Measurements from ENCODE around the gene GNE.
"Not testable (repeated sequence)": the region's sequence is repeated elsewhere in the genome, so short reads cannot be mapped to it uniquely, and the experiment has no call there.

The GNE gene

GRCh38 chr9:36208521-36209253, 49.6 kb downstream of the GNE start:
- DNase-seq (ENCODE audit: extremely low read depth in 1 of 2, low read depth in 1 of 2): no peak

GRCh38 chr9:36207546-36208012, 50.7 kb downstream of the GNE start:
- DNase-seq (ENCODE audit: extremely low read depth in 1 of 2, low read depth in 1 of 2): no peak

- DNase-seq (ENCODE audit: extremely low read depth in 1 of 2, low read depth in 1 of 2): no peak
Observed at GRCh38 chr9:36207016-36207415, 51.2 kb downstream of the GNE start.

GRCh38 chr9:36204906-36205547, 53.2 kb downstream of the GNE start:
- DNase-seq (ENCODE audit: extremely low read depth in 1 of 2, low read depth in 1 of 2): no peak

- no peak for DNase-seq (ENCODE audit: extremely low read depth in 1 of 2, low read depth in 1 of 2)
Observed at GRCh38 chr9:36194326-36195000, 63.8 kb downstream of the GNE start.

- no peak for DNase-seq (ENCODE audit: extremely low read depth in 1 of 2, low read depth in 1 of 2)
Observed at GRCh38 chr9:36193023-36193422, 65.2 kb downstream of the GNE start.

GRCh38 chr9:36192196-36192595, 66.1 kb downstream of the GNE start:
- DNase-seq (ENCODE audit: extremely low read depth in 1 of 2, low read depth in 1 of 2): no peak

GRCh38 chr9:36191686-36192085, 66.6 kb downstream of the GNE start:
- DNase-seq (ENCODE audit: extremely low read depth in 1 of 2, low read depth in 1 of 2): no peak

GRCh38 chr9:36191290-36191645, 67.0 kb downstream of the GNE start:
- peak in 1 of 2 donors; percentile 21 for DNase-seq (ENCODE audit: extremely low read depth in 1 of 2, low read depth in 1 of 2)

GRCh38 chr9:36190388-36191289, 67.6 kb downstream of the GNE start, which contains the start of gene CLTA:
Gene CLTA, plus strand, starts transcription at chr9:36190921. Its CDS starts 136 bp downstream, at chr9:36191057.
- peak; percentile 89 to 95 for DNase-seq (ENCODE audit: extremely low read depth in 1 of 2, low read depth in 1 of 2)

GRCh38 chr9:36189976-36190375, 68.3 kb downstream of the GNE start:
- no peak for DNase-seq (ENCODE audit: extremely low read depth in 1 of 2, low read depth in 1 of 2)

GRCh38 chr9:36188212-36188611, 70.0 kb downstream of the GNE start:
- no peak for DNase-seq (ENCODE audit: extremely low read depth in 1 of 2, low read depth in 1 of 2)

- DNase-seq (ENCODE audit: extremely low read depth in 1 of 2, low read depth in 1 of 2): no peak
Observed at GRCh38 chr9:36187414-36187813, 70.8 kb downstream of the GNE start.

- DNase-seq (ENCODE audit: extremely low read depth in 1 of 2, low read depth in 1 of 2): not testable (repeated sequence)
Observed at GRCh38 chr9:36180243-36180642, 78.0 kb downstream of the GNE start.

- no peak for DNase-seq (ENCODE audit: extremely low read depth in 1 of 2, low read depth in 1 of 2)
Observed at GRCh38 chr9:36177571-36177970, 80.7 kb downstream of the GNE start.

GRCh38 chr9:36176496-36176895, 81.8 kb downstream of the GNE start:
- DNase-seq (ENCODE audit: extremely low read depth in 1 of 2, low read depth in 1 of 2): not testable (repeated sequence)

- DNase-seq (ENCODE audit: extremely low read depth in 1 of 2, low read depth in 1 of 2): not testable (repeated sequence)
Observed at GRCh38 chr9:36175209-36175608, 83.0 kb downstream of the GNE start.

GRCh38 chr9:36174731-36175130, 83.5 kb downstream of the GNE start:
- no peak for DNase-seq (ENCODE audit: extremely low read depth in 1 of 2, low read depth in 1 of 2)

- no peak for DNase-seq (ENCODE audit: extremely low read depth in 1 of 2, low read depth in 1 of 2)
Observed at GRCh38 chr9:36174271-36174670, 84.0 kb downstream of the GNE start.

- DNase-seq (ENCODE audit: extremely low read depth in 1 of 2, low read depth in 1 of 2): no peak
Observed at GRCh38 chr9:36173861-36174260, 84.4 kb downstream of the GNE start.

- DNase-seq (ENCODE audit: extremely low read depth in 1 of 2, low read depth in 1 of 2): no peak
Observed at GRCh38 chr9:36170531-36170930, 87.7 kb downstream of the GNE start.
